Fibroblast of skin of left biceps (primary cell): ENCODE results near the gene CHST11.
A peak's percentile ranks its signal among the peaks of the same experiment; 100 is the strongest.

Experiments
- DNase-seq, 2 experiments: peaks; one replicate each; pipeline ENCODE4 v3.0.0-alpha.2; 2013; ENCODE audit warnings: low read depth in 2 of 2

CHST11 gene

DNA sequence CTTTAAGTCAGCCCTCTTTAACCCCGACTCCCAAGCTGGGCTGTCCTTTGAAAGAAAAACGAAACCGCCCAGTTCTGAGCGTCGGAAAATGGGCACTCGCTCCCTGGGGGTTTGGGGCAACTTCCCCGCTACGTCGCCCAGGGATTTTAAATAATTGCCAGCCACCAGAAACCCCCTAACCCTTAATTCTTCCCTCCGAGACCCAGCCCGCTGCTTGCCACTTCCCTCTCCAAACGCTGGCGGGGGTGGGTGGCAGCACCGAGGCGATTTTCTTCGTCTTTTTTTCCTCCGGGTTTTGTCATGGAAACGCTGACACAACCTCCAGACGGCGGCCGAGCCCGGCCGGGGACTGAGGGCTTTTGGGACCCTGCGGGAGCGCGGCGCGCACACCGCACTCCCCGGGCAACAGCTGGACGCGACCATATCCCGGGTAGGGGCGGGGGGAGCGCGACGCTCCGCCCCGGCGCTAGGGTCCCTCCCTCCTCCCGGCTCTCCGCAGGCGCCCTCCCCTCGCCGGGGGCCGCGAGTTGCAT is at the start of gene CHST11:
Gene CHST11, plus strand, starts transcription at position 532 of the 533 bp plus-strand sequence.
- peak; percentile 54 to 63 for DNase-seq

DNA sequence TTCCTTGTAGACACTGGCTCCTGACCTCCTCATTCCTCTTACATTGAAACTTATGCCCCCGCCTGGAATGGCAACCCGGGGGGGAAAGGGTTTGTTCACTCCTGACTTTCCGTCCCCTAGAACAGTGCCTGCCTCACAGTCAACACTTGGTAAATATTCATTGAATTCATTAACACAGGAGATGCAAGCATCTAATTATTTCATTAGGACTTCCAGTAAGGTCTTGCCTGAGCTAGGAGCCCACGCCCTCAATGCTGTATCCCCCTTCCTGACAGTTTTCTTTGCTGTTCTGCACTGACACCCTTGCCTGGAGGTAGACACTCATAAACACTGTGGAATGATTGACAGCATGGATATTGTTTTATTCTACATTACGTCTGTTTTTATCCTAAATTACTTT is 49.3 kb upstream of the CHST11 start:
- no peak for DNase-seq

- no peak for DNase-seq
These were observed 48.8 kb upstream of the CHST11 start for GRCh38 chr12:104407922-104408321.

DNA sequence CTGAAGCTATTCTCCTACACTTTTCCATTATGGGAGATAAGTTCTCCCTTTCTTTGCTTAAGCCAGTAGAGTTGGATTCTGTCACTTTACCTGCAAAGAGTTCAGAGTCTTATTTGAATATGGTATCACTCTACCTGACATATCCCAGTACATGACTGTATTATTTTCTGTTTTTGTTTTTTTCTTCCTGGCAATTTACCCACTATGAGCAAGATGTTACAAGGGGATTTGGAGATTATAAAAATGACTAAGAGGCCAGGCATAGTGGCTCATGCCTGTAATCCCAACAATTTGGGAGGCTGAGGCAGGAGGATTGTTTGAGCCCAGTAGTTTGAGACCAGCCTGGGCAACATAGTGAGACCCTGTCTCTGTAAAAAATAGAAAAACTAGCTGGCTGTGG is 46.4 kb upstream of the CHST11 start:
- DNase-seq, result no peak

GRCh38 chr12:104410786-104411185 is 46.0 kb upstream of the CHST11 start:
- DNase-seq, result no peak

DNA sequence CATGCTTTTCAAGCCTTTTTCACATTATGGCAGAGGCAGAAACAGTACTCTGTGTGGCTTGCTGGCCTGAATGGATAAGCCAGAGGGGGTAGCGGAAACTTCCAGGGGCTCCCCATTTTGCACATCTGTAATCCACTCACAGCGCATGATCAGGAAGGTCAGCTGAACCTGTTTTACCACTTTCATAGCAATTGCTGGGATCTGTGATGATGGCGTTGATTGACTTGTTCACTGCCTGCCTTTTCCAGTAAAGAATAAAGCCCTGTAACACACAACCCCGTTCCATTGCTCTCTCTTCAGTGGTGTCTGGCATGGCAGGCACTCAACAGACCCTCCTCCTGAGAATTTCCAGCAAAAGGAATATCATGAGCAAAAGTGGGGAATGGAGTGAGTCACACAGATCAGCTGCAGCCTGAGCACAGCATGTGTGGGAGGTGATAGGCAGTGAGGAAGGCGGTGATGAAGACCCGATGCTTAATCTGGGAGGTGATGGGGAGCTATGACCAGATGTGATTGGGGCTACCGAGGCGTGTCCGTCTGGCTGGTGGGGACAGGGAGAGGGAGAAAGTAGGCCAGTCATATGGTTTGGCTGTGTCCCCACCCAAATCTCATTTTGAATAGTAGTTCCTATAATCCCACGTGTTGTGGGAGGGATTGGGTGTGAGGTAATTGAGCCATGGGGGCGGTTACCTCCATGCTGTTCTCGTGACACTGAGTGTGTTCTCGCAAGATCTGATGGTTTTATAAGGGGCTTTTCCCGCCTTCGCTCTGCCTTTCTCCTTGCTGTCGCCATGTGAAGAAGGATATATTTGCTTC is 44.7 kb upstream of the CHST11 start:
- no peak for DNase-seq

DNA sequence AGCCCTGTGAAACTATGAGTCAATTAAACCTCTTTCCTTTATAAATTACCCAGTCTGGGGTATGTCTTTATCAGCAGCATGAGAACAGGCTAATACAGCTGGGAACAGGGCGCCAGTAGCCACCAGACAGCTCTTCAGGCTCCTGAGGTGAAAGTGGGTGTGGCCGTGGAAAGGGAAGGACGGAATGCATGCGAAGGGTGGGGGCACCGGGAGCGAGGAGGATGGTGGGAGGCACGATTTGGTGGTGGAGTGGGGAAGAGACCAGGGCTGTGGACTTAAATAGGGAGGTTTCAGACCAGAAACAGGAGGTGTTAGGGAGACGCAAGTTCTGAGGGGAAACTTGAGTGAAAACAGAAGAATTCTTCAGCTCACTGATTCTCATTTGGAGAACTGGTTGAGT is 44.1 kb upstream of the CHST11 start:
- DNase-seq, result no peak

DNA sequence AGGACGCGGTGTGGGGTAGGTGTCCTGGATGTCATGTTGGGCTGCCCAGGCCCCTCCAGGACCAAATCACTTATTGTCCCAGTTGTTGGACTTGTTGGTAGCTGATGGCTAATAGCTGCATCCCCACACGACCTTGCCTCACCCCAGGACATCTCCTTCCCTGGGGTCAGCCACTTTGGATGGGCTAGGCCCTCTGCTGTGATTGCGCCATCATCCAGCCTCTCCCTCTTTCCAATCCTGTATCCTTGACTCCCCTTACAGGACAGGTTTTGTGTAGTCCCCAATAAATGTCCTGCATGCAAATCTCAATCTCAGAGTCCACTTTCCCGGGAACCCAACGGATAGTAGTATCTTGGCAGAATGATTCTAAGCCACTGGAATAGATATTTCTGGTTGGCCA is 43.4 kb upstream of the CHST11 start:
- no peak for DNase-seq

DNA sequence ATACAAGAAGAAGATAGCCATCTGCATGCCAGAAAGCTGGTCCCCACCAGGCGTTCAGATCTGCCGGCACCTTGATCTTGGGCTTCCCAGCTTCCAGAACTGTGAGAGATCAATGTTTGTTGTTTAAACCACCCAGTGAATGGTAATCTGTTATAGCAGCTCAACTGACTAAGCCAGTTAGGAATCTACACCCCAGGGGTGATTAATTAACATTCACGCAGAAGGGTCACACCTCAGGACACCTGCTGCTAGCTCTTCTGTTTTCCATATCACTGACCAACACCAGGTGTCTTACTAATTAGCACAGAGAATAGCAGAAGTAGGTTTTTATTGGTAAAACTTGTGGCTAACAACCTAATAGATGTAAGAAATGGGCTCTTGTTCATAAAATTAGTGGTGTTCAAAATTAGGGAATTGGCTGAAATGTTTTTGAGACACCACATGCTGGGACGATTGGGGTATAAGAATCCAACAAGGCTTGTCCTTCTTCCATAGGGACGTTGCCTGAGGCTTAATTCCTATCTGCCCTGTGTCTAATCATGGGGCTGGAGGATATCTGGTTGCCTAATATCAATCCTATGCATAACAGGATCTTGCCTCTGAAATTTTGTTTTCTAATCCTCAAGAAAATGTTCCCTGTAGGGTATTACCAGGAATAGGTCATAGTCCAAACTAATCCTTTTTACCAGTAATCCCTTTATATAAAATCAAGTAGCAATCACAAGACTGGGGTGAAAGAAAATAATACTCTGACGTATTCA is 42.0 kb upstream of the CHST11 start:
- no peak for DNase-seq

DNA sequence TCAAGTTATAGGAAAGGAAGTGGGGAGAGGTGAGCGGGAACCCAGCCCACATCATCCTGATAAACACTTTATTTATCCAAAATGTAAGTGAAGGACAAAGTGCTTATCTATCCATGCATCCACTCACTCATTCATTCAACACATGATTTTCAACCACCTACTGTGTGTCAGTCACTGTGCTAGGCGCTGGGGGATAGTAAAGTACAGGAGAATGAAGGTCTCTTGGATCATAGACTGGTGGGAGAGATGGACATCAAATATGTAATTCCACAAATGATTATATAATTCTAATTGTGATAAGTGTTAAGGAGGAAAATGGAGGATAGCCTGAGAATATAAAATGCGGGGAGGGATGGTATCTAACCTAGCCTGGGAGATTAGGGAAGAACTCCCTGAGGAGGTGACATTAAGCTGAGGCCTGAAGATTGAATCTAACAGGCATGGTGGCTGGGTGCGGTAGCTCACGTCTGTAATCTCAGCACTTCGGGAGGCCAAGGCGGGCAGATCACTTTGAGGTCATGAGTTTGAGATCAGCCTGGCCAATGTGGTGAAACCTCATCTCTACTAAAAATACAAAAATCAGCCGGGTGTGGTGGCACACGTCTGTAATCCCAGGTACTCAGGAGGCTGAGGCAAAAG is 41.3 kb upstream of the CHST11 start:
- no peak for DNase-seq

- no peak for DNase-seq
These were observed 40.6 kb upstream of the CHST11 start for GRCh38 chr12:104416136-104416535.

GRCh38 chr12:104416585-104416984 is 40.2 kb upstream of the CHST11 start:
- no peak for DNase-seq

DNA sequence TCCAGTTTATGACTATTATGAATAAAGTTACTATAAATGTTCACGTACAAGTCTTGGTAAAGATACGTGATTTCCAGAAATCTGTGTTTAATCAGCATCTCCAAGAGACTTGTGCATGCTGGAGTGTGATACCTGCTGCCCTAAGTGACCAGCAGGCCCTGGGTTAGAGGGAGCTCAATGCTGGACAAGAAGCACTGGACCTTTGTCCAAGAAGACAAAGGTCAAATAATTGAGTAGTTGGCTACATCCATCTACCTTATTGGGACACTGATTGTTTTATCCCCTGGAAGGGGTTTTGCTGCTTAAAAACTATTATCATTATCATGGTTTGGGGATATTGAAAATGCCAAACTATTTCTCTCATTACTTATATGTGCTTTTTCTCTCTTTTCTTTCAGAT is 37.0 kb upstream of the CHST11 start:
- DNase-seq, result no peak

GRCh38 chr12:104420868-104421267 is 35.9 kb upstream of the CHST11 start:
- DNase-seq, result no peak

DNA sequence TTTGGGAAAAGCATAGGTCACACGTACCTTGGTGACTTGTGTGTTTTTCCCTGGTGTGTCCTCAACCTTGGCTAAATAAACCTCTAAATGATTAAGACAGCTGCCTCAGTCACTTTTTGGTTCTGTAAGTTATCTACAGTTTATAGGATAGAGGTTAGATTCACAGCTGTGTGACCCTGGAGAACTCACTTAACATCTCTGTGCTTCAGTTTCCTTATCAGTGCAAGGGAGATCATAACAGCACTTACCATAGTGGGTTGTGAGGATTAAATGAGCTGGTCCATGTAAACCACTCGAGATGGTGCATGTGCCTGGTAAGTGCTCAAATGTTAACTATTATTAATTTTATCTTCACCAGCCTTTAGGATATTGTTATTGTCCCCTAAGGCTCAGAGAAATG is 35.4 kb upstream of the CHST11 start:
- DNase-seq, result no peak

DNA sequence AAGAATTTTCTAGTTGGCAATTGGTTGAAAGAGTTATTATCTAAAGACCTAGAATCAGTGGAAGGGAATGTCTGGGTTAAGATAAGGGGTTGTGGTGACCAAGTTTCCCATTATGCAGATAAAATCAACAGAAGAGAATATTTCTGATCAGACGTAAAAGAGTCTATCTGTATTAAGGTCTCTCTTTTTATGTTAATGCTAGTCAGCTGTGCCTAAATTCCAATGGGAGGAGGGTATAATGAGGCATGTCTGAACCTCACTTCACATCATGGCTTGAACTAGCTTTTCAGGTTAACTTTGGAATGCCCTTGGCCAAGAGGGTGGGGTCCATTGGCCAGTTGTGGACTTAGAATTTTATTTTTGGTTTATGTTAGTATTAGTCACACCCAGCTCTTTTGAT is 34.3 kb upstream of the CHST11 start:
- DNase-seq, result no peak

- DNase-seq, result no peak
These were observed 33.5 kb upstream of the CHST11 start for GRCh38 chr12:104423273-104423672.

GRCh38 chr12:104423809-104424208 is 32.9 kb upstream of the CHST11 start:
- DNase-seq, result no peak

DNA sequence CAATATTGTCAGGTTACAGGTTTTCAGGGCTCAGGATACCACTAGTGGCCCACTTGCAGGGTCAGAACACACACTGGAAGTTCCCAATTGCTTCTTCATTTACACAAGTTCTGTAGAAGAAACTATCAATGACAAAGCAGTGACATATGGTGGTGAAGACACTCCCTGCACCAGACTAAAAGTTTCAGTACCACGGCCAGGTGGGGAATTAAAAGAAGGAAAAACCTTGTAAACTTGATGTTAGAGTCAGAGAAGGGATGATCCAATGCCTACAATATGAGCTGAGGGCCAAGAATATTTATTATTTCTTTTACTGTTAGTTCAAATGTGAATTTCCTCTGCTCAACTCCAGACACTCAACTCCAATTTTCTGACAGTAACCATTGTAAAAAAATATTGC is 31.8 kb upstream of the CHST11 start:
- DNase-seq, result no peak

DNA sequence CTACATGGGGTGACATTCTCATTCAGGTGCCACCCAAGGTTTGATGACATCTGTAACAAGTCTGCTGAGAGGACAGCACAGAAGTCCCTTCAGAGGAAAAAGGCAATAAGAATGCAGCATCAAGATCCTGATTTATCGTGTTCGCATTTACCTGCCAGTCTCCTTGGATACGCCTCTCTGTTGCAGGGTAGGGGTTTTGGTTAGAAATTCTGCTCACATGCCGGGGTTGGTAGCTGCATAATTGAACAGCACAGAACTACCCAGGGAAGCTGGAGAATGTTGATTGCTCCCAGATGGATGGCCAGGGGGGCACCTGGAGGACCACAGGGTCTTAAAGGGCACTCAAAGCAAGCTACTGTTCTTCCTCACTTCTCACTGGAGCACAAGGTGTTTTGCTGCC is 31.1 kb upstream of the CHST11 start:
- DNase-seq, result no peak

DNA sequence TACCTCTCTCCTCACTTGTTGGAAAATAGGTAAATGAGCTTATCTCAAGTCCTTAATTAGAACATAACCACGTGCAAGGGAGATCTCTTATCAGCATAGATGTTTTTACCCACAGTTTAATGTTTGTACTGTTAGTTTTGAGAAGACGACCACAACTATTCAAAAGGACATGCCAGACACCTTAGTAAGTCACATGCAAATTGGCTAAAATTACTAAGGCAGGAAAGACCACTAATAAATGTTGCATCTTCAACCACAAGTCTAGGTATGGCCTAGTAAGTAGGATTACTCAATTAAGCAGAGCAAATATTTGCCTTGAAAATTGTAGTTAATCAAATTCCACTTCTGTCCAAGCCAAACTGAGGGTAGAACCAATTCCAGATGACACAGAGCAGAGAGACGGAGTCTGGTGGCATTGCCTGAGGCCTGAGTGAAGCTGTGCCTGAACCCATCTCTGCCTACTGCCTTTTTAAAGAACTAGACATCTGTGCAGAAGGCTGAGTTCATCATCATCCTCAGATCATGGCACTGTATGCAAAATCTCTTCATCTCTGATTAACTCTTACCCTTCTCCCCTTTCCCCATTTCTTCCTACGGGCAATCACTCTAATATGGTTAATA is 29.7 kb upstream of the CHST11 start:
- peak; percentile 18 to 21 for DNase-seq

DNA sequence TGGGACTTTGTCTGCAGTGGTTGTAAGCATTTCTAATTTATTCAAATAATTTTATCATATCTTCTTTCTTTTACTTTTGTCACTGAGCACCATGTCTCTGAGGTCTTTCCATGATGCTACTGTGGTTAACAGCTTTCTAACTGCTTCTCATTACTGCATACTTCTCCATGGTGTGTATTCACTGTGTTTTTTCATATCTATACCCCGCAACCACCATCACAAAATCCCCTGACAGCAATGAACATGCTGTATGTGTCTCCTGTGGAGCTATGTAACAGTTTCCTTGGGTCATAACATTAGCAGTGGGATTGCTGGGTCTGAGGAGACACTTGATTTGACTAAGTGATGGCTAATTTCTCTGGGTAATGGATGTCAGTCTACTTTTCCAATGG is 29.2 kb upstream of the CHST11 start:
- DNase-seq, result no peak
